ENCODE data around the gene CCDC200.
"Not testable (repeated sequence)": the region's sequence is repeated elsewhere in the genome, so short reads cannot be mapped to it uniquely, and the experiment has no call there.

CCDC200 gene

DNA sequence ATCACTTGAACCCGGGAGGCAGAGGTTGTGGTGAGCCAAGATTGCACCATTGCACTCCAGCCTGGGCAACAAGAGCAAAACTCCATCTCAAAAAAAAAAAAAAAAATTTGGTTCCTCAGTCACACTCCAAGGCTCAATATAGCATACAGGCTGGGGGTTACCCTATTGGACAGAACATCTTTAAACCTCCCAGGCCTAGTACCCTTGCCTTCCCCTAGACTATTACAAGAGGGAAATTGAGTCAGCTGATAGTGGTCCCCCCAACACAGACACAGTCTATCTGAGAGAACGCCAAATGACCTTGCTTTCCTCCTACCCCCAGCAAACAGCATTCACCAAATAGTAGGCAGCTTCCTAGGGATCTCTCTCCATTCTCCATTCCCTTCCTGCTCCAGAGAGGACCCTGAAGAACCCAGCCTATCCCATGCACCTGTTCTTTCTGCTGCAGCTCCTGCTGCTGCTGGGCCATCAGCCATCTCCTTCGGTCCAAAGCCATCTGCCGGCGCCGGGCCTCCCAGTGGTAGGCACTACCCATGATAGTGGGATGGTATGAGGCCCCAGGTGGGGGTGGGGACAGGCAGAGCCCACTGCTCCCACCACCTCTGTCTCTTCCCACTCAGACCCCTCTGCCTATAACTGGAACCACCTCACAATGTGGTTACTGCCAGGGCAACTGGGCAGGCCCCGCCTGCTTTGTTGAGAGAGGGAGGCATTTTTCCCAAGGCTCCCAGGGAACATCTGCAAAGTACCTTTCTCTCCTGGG is at the start of gene CCDC200:
TSS of gene CCDC200 (minus strand) at position 604 of the 763 bp plus-strand sequence. CDS start at position 535, 69 bp downstream.
- DNase-seq, result not testable (repeated sequence)

DNA sequence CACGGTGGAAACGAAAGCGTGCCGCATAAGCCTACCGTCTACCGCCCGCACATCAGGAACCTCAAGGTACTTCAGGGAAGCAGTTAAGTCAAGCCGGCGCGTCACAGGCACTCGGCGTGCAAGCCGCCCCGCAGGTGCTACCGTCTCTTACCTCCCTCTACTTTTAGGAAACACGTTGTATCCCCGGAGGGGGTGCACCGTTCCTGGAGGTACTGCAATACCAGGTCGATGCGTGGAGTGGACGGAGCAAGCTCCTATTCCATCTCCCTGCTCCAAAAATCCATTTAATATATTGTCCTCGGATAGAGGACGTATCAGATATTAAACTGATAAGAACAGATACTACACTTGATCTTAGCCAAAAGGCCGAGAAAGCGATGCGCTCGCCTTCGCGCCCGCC is 44.5 kb upstream of the CCDC200 start:
- not testable (repeated sequence) for DNase-seq

DNA sequence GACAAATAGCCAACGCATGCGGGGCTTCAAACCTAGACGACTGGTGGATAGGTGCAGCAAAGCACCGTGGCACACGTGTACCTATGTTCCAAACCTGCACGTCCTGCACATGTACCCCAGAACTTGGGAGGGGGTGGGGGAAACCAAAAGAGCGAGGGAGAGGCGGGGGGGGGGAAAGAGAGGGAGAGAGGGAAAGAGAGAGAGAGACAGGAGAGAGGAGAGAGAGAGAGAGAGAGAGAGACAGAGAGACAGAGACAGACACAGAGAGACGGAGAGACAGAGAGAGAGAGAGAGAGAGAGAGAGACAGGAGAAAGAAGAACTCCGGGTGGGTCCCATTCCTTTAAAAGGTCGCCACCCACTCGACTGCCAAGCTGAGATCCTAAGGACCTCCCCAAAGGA is 44.1 kb upstream of the CCDC200 start:
- not testable (repeated sequence) for DNase-seq

DNA sequence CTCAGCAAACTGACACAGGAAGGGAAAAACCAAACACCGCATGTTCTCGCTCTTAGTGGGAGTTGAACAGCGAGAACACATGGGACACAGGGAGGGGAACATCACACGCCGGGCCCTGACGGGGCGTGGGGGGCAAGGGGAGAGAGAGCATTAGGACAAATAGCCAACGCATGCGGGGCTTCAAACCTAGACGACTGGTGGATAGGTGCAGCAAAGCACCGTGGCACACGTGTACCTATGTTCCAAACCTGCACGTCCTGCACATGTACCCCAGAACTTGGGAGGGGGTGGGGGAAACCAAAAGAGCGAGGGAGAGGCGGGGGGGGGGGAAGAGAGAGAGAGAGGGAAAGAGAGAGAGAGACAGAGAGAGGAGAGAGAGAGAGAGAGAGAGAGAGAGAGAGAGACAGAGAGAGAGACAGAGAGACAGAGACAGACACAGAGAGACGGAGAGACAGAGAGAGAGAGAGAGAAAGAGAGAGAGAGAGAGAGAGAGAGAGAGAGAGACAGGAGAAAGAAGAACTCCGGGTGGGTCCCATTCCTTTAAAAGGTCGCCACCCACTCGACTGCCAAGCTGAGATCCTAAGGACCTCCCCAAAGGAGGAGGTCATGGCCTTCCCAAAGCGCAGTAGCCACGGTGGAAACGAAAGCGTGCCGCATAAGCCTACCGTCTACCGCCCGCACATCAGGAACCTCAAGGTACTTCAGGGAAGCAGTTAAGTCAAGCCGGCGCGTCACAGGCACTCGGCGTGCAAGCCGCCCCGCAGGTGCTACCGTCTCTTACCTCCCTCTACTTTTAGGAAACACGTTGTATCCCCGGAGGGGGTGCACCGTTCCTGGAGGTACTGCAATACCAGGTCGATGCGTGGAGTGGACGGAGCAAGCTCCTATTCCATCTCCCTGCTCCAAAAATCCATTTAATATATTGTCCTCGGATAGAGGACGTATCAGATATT is 42.4 kb upstream of the CCDC200 start:
- DNase-seq, result not testable (repeated sequence)

DNA sequence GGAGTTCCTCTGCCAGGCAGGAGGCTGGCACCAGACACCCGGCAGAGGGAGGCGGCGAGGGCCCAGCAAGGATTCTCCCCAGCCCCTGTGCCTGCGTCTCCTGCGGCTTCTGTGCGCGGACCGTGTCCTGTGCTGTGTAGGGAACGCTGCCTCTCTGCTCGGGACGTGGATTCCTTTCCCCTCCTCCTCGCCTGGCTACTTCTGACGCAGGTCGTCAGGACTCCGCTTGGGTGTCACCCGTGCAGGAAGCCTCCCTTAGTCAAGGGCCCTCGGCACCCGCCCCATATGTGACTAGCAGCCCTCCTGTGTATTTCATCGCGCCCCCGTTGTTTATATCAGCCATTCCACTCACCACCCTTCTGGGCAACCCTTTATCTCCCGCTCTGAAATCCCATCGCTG is 18.0 kb upstream of the CCDC200 start:
- not testable (repeated sequence) for DNase-seq

DNA sequence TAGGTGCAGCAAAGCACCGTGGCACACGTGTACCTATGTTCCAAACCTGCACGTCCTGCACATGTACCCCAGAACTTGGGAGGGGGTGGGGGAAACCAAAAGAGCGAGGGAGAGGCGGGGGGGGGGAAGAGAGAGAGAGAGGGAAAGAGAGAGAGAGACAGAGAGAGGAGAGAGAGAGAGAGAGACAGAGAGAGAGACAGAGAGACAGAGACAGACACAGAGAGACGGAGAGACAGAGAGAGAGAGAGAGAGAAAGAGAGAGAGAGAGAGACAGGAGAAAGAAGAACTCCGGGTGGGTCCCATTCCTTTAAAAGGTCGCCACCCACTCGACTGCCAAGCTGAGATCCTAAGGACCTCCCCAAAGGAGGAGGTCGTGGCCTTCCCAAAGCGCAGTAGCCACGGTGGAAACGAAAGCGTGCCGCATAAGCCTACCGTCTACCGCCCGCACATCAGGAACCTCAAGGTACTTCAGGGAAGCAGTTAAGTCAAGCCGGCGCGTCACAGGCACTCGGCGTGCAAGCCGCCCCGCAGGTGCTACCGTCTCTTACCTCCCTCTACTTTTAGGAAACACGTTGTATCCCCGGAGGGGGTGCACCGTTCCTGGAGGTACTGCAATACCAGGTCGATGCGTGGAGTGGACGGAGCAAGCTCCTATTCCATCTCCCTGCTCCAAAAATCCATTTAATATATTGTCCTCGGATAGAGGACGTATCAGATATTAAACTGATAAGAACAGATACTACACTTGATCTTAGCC is 12.4 kb upstream of the CCDC200 start:
- not testable (repeated sequence) for DNase-seq

DNA sequence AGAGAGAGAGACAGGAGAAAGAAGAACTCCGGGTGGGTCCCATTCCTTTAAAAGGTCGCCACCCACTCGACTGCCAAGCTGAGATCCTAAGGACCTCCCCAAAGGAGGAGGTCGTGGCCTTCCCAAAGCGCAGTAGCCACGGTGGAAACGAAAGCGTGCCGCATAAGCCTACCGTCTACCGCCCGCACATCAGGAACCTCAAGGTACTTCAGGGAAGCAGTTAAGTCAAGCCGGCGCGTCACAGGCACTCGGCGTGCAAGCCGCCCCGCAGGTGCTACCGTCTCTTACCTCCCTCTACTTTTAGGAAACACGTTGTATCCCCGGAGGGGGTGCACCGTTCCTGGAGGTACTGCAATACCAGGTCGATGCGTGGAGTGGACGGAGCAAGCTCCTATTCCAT is 11.2 kb upstream of the CCDC200 start:
- not testable (repeated sequence) for DNase-seq

DNA sequence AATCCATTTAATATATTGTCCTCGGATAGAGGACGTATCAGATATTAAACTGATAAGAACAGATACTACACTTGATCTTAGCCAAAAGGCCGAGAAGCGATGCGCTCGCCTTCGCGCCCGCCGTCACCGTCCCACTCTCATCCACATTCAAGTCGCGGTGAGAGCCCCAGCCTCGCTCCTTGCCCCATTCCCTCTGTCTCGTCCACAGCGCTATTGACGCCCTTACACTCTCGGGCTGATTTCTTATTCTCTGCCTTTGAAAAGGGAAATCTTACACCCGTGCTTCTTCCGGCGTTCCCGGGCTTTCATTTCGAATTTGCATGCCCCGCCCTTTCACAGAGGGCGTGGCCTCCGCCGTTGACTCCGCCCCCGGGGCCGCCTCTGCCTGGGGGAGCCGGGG is 5.5 kb upstream of the CCDC200 start, which contains the start of gene RNU2-1:
TSS of gene RNU2-1 (minus strand) at position 101 of the 400 bp plus-strand sequence.
- not testable (repeated sequence) for DNase-seq

DNA sequence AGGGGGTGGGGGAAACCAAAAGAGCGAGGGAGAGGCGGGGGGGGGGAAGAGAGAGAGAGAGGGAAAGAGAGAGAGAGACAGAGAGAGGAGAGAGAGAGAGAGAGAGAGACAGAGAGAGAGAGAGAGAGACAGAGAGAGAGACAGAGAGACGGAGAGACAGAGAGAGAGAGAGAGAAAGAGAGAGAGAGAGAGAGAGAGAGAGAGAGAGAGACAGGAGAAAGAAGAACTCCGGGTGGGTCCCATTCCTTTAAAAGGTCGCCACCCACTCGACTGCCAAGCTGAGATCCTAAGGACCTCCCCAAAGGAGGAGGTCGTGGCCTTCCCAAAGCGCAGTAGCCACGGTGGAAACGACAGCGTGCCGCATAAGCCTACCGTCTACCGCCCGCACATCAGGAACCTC is 4.8 kb upstream of the CCDC200 start:
- DNase-seq, result not testable (repeated sequence)

DNA sequence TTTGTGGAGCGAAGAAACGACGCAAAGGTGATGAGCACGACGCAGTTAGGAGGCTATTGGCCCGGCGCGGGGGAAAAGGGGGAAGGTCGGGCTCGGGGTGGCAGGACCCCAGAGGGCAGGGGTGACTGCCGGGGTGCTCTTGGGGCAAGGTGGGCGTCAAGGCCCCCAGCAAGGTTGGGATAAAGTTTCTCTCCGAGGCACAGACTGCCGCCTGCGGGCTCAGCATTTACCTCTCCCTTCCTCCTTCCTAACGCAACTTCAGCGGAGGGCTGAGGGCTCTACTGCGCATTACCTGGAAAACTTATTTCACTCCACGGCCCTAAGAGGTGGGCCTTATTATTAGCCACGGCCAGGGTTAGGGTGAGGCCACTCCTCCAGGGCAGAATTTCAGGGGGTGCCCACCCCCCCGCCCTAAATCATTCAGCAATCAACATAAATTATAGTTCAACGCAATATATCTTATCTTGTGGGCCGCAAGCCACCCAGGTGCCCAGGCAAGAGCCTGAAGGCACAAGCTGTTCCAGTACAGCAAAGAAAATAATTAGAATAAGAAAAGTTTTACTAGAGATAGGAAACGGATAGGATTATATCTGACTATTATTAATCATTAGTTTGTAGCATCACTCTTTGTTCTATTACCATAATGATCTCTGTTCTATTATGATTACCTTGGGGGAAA is 3.7 kb upstream of the CCDC200 start:
- DNase-seq, result not testable (repeated sequence)

DNA sequence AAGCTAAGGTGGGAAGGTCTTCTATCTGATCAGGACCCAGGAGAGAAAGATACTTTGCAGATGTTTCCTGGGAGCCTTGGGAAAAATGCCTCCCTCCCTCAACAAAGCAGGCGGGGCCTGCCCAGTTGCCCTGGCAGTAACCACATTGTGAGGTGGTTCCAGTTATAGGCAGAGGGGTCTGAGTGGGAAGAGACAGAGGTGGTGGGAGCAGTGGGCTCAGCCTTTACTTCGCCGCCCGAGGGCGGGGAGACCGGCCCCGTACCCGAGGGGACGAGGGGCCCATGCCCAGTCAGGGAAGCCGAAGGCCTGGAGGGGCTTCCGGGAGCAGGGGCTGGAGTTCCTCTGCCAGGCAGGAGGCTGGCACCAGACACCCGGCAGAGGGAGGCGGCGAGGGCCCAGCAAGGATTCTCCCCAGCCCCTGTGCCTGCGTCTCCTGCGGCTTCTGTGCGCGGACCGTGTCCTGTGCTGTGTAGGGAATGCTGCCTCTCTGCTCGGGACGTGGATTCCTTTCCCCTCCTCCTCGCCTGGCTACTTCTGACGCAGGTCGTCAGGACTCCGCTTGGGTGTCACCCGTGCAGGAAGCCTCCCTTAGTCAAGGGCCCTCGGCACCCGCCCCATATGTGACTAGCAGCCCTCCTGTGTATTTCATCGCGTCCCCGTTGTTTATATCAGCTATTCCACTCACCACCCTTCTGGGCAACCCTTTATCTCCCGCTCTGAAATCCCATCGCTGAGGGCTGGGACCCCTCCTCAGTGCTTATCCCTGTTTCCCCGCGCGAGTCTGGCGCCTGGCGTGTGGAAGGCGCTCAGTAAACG is 3.0 kb upstream of the CCDC200 start:
- DNase-seq, result not testable (repeated sequence)

DNA sequence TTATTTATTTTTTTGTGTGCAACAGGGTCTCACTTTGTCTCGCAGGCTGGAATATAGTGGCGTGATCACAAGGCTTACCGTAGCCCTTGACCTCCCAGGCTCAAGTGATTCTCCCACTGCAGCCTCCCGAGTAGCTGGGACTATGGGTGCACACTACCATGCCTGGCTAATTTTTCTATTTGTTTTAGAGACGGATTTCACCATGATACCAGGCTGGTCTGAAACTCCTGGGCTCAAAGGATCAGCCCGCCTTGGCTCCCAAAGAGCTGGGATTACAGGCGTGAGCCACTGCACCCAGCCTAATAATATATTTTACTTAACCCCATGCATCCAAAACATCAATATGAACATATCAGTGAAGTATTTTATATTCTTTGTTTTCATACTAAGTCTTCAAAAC is 2.0 kb downstream of the CCDC200 start:
- no peak for DNase-seq

DNA sequence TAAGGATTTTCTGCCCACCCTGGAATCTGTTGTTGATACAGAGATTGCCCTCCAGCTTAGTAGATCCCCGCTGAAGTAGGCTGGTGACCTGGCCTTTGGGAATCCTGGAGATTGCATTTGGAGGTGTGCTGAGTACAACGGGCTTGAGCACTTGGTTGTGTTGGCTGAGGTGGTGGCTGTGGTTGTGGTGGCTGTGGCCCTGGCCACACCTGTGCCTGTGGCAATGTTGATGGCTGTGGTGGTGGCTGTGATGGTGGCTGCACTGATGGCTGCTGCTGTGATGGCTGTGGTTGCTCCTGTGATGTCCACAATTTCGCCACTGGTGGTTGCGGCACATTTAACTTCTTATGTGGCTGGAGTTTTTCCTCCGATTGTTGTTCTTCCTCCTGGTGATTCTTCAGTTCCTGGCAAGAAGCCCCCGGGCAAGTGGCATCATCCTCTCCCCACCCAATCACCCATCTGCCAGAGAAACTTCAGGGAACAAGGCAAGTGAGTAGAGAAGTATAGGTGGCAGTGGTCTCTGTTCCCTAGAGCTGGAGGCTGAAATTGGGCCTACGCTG is 4.2 kb downstream of the CCDC200 start:
- no peak for DNase-seq

DNA sequence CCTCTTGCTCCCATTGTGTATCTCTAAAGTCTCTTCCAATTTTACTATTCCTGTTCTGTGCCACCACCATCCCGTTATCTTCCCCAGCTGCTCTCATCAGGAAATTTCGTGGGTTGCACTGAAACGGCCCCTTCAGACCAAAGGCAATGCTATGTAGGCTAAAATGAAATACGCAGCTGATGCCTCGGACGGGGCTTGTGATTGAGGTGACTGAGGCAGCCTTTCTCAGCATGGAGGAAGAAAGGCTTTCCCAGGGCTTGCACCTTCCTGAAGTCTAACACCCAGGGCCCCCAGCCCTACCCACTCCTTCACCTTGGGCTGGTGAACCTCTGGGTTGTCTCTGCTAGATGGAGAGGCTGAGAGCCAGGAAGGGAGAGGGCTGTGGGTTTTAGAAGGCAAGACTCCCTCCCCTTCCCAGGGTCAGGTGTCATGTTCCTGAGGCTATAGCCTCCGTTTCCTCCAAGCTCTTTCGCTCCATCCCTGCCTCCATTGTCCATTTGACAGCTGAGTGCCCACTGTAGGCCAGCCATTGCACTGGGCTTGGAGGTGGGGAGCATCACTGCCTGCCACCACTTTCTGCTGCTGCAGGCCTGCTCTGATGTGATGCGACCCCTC is 7.8 kb downstream of the CCDC200 start:
- DNase-seq, result no peak

DNA sequence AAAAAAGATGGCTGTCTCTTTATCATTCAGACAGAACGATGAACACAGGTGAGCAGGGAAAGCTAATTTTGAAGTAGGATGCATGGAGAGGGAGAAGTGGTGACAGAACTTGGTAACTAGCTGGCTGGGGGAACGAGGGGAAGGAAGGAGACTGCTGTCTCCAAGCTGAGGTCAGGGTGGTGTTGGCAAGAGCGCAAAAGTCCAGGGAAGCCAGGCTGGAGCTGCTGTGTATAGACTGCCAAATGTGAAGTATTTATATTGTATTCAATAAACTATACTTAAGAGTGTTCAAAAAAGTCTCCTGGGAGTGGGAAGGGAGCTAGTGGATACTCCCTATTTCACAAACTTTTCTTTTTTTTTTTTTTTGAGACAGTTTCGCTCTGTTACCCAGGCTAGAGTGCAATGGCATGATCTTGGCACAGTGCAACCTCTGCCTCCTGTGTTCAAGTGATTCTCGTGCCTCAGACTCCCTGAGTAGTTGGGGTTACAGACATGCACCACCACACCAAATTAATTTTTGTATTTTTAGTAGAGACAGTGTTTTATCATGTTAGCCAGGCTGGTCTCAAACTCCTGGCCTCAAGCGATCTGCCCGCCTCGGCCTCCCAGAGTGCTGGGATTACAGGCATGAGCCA is 8.6 kb downstream of the CCDC200 start:
- DNase-seq, result no peak

DNA sequence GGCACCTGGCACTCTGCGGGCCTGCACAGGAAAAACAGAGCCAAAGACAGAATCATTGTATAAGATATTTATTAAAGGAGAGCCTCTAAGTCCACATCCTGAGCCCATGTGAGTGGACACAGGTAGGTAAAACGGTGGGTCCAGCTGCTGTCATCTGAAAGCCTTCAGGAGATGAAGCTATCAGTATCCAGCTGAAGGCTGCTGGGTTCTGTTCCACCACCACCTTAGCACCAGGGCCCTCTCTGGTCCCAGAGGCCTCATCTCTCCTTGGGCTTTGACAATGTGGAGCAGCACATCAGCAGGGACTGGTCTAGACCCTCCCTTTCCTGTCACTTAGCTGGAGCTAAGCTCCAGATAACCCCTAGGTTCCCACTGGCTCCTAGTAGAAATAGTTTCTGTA is 9.4 kb downstream of the CCDC200 start:
- DNase-seq, result no peak

DNA sequence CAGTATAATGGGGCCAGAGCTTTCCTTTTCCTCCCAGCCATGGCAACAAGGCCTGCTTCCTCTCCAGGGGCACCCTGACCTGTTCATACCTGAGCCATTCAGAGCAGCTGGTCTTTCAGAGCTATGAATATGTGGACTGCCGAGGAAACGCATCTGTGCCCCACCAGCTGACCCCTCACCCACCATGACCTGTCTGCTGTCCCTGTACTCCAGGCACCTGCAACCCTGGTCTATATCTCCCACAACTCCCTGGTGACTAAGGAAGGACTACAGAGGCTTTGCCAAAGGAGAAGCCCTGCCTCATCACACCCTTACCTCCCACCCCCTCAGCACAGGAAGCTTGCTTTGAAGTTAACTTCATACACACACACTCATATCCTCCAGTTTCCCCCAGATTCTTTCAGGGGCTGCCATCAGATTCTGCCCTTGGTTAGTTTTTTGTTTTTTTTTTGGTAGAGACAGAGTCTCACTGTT is 10.8 kb downstream of the CCDC200 start:
- DNase-seq, result no peak

DNA sequence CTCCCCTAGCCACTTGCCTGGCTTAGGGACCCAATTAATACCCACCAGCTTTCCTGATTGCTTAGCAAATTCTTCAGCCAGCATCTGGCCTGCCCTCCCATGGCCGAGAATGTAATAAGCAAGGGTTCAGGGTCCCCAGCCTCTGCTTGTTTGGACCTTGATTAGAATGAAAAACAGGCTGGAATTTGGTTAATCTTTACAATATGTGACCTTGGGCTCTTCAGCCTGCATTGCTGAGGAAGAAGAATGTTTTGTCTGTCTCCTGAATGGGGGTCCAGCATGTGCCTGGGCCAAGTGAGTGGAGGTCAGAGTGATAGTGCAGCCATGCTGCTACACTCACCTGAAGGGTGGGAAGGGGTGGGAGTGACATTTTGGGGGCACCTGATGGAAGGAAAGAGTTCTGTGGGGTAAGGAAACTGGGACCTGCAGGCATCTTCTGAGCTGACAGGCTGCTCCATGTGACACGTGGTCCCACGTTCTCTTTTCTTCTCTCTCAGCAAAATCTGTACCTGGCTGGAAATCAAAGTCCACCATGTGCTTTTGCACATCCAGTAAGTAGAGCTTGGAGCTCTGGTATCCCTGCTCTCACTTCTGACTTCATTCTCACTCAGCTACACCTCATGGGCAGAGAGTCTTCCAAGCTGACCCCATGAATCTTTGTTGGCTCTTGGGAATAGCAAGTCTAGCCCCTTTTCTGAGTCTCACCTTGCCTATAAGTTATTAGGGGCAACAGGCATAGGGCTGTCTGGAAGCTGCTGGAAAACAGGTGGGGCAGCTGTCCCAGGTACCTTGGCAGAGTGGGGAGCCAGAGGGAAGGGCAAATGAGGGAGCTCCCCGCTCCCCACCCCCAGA is 11.4 kb downstream of the CCDC200 start:
- DNase-seq, result no peak

DNA sequence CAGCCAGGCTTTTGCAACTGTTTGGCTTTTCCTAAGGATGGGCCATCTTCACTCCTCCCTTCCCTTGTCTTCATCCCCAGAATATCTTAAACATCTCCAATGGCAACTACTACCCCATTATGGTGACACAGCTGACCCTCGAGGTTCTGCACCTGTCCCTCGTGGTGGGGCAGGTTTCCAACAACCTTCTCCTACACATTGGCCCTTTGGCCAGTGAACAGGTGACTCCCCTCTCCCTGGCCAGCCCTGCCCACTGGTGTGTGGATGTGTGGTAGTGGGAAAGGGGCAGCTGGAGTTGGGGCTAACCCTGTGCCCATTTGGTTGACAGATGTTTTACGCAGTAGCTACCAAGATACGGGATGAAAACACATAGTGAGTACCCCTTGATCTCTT is 12.1 kb downstream of the CCDC200 start:
- DNase-seq, result no peak
